ENCODE data around the gene DUS2.

The DUS2 gene

GRCh38 chr16:68079626-68080344, 56.7 kb downstream of the DUS2 start:
- H3K4me3 ChIP-seq (ENCODE audit: low read depth, low read length), result no peak overlapping the region
- ChIA-PET CTCF (interaction anchor here (1.3 to 1.5 kb wide), 2 partner anchors 9 to 14 kb away, joined by 4 read pairs; no protein-coding TSS in a partner anchor), POLR2A (interaction anchor here (0.5 kb wide), 1 partner anchor 69 kb away, joined by 4 read pairs; no protein-coding TSS in a partner anchor)
- DNase-seq (ENCODE audit: low read depth, low spot score), result no peak
- TF ChIP-seq, protein P1, sequence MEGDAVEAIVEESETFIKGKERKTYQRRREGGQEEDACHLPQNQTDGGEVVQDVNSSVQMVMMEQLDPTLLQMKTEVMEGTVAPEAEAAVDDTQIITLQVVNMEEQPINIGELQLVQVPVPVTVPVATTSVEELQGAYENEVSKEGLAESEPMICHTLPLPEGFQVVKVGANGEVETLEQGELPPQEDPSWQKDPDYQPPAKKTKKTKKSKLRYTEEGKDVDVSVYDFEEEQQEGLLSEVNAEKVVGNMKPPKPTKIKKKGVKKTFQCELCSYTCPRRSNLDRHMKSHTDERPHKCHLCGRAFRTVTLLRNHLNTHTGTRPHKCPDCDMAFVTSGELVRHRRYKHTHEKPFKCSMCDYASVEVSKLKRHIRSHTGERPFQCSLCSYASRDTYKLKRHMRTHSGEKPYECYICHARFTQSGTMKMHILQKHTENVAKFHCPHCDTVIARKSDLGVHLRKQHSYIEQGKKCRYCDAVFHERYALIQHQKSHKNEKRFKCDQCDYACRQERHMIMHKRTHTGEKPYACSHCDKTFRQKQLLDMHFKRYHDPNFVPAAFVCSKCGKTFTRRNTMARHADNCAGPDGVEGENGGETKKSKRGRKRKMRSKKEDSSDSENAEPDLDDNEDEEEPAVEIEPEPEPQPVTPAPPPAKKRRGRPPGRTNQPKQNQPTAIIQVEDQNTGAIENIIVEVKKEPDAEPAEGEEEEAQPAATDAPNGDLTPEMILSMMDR (IDR thresholded peaks at IDR 0.05; ENCODE audit: insufficient read depth, low read length, missing control alignments), result no peak

DNA sequence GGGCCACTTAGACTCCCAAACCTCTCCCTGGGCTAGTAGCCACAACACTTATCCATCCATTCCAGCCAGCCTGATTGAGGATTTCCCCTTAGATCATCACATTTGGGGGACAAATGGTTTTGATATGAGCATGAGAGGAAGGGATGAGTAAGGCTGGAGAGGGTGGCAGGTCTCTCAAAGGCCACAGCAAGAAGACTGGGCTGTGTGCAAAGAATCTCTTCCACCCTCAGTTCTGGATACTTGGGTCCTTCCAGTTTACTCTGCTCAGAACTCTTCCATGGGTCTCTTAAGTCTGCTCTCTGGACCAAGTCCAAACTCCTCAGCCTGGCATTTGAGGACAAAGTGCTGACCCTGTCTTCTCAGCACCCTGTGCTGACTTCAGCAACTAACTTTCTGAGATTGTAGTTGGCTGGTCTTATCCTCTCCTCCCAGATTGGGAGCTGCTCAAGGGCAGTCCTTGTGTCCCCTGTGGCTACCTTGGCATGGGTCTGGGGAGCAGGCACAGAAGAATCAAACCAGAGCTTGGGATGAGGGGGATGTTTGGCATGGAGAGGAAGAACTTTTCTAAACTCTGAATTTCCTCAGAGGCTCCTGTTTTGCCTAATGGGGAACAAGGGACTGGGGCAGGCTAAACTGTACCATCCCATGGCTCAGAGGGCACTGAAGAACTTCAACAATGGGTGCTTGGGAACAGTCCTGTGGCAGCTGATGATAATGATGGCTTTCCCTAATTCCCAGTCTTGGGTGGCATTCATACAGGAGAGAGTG, 59.0 kb downstream of the DUS2 start:
- TF ChIP-seq, protein P1 (IDR thresholded peaks at IDR 0.05; ENCODE audit: insufficient read depth, low read length, missing control alignments), result no peak
- no peak overlapping the region for H3K4me3 ChIP-seq (ENCODE audit: low read depth, low read length)
- ChIA-PET POLR2A (interaction anchor here (1.5 kb wide), 1 partner anchor 10 kb away, joined by 3 read pairs; no protein-coding TSS in a partner anchor), CTCF (interaction anchor here (1.0 to 6.1 kb wide), 6 partner anchors 8 to 147 kb away, joined by 3 to 46 read pairs (median 17); no protein-coding TSS in a partner anchor)
- no peak for DNase-seq (ENCODE audit: low read depth, low spot score)

DNA sequence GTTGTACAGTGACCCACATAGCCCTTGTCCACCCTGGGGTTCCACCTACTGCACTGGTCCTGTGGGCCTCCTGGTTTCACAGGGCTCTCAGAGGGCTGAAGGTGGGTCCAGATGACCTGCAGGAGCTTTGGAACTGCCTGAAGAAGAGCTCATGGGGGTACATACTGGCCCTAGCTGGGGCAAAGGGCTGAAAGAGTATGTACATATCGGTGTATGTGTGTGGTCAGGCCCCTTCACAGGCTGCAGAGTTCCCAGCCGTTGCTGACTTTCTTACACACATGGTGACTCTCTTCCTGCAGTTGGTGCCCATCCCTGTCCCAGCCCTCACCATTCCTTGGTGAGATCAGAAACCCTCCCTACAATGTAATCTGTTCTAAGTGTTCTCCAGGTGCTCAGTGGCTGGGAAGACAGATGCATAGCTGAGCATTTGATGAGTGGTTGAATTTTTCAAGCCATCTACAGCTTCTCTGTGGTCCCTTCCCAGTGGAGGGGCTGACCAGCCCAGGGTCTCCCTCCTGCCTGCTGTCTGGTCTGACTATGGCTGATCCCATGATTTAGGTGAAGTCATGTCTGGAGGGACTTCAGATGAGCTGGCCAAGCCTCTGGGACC, 59.6 kb downstream of the DUS2 start:
- DNase-seq (ENCODE audit: low read depth, low spot score), result no peak
- ChIA-PET POLR2A (interaction anchor here (1.5 kb wide), 1 partner anchor 11 kb away, joined by 3 read pairs; no protein-coding TSS in a partner anchor), CTCF (interaction anchor here (1.0 to 6.1 kb wide), 6 partner anchors 9 to 147 kb away, joined by 3 to 46 read pairs (median 17); no protein-coding TSS in a partner anchor)
- H3K4me3 ChIP-seq (ENCODE audit: low read depth, low read length), result no peak overlapping the region
- TF ChIP-seq, protein P1 (IDR thresholded peaks at IDR 0.05; ENCODE audit: insufficient read depth, low read length, missing control alignments), result no peak

DNA sequence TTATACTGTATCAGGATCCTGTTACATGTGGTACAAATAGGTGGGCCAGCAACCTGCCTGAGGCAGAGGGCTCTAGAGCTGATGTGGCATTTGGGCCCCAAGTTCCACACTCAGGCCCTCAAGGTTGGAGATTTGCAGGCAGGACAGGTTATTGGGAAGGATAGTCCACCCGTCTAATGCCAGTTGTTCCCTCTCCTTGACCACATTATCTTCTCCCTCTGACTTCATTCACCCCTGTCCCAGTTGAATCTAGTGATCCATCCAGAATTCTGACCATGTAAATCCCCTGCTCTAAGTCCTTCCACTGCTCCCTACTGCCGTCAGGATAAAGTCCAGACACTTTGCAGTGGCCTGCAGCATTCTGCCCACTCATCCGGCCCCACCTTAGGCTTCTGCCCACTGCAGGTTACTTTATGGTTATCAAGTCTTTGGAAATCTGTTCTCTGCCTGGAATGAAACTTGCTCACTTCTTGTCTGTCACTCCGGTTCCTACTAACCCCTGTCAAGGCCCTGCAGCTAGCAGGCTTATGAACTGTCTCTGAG, 60.2 kb downstream of the DUS2 start:
- ChIA-PET CTCF (interaction anchor here (1.0 to 6.1 kb wide), 6 partner anchors 10 to 146 kb away, joined by 3 to 46 read pairs (median 17); no protein-coding TSS in a partner anchor), POLR2A (interaction anchor here (1.5 to 1.7 kb wide), 2 partner anchors 12 to 154 kb away, joined by 3 to 7 read pairs; no protein-coding TSS in a partner anchor)

DNA sequence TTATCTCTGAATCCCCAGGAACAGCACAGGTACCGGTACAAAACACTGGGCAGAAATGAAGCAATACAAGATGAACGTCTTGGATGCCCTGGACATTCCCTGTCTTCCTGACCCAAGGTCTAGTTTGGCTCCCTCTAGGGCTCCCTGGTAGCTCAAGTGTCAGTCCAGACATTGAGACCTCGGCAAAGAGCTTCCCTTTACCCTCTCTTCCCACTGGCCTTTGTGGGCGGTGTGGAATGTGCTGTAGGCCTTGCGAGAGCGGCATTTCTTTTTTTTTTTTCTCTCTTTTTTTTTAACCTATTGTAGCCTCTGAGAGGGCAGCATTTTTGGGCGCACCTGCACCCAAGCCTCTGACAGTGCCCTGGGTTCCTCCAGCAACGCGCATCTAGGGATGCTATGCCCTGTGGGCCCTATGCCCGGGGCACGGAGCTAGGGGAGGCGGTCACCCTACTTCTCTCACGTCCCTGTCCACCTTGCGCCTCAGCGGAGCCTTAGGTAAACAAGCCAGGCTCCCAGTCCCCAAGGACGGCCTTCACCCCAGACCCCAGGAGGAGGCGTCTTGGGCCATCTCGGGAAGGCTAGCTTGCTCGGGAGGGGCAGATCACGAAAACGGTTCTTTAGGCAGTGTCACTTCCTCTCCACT, 60.9 kb downstream of the DUS2 start:
- POLR2A ChIA-PET, result interaction anchor here (1.3 to 2.0 kb wide), 5 partner anchors 10 to 153 kb away, joined by 3 to 7 read pairs (median 5); no protein-coding TSS in a partner anchor

More for the DNA sequence above, 60.2 kb downstream of the DUS2 start:
- TF ChIP-seq, protein P1 (IDR thresholded peaks at IDR 0.05; ENCODE audit: insufficient read depth, low read length, missing control alignments), result no peak
- no peak overlapping the region for H3K4me3 ChIP-seq (ENCODE audit: low read depth, low read length)
- DNase-seq (ENCODE audit: low read depth, low spot score), result no peak

More for the DNA sequence above, 60.9 kb downstream of the DUS2 start:
- peak overlapping the region; percentile 64 for H3K4me3 ChIP-seq (ENCODE audit: low read depth, low read length)
- CTCF ChIA-PET, result interaction anchor here (0.7 to 6.1 kb wide), 9 partner anchors 9 to 201 kb away, joined by 3 to 46 read pairs (median 6); no protein-coding TSS in a partner anchor
- no peak for DNase-seq (ENCODE audit: low read depth, low spot score)
- TF ChIP-seq, protein P1 (IDR thresholded peaks at IDR 0.05; ENCODE audit: insufficient read depth, low read length, missing control alignments), result no peak
